Islet of Langerhans (tissue), 1 donor: ENCODE results near the gene RAB35.

ENCODE experiments used
- FAIRE-seq: peaks from one replicate; lab custom pipeline; 2011; peaks lifted over from hg19 to GRCh38; lab: Jason Lieb, UNC

The RAB35 gene

GRCh38 chr12:120086801-120087621 lies 29.5 kb downstream of the RAB35 start:
- peak; percentile 13 for FAIRE-seq

- no peak for FAIRE-seq
Measured at GRCh38 chr12:120085920-120086645, 30.5 kb downstream of the RAB35 start.

- FAIRE-seq: no peak
Measured at GRCh38 chr12:120081641-120082040, 34.9 kb downstream of the RAB35 start.

GRCh38 chr12:120079411-120080400 lies 36.8 kb downstream of the RAB35 start:
- no peak for FAIRE-seq

GRCh38 chr12:120078868-120079267 lies 37.7 kb downstream of the RAB35 start:
- no peak for FAIRE-seq

GRCh38 chr12:120077260-120077659 lies 39.3 kb downstream of the RAB35 start:
- FAIRE-seq: no peak

- no peak for FAIRE-seq
Measured at GRCh38 chr12:120076651-120077050, 39.9 kb downstream of the RAB35 start.

- no peak for FAIRE-seq
Measured at GRCh38 chr12:120075034-120075616, 41.4 kb downstream of the RAB35 start.

- no peak for FAIRE-seq
Measured at GRCh38 chr12:120072472-120073249, 43.9 kb downstream of the RAB35 start.

GRCh38 chr12:120071493-120072020 lies 45.0 kb downstream of the RAB35 start:
- FAIRE-seq: no peak

GRCh38 chr12:120069278-120069677 lies 47.3 kb downstream of the RAB35 start:
- no peak for FAIRE-seq

GRCh38 chr12:120067901-120068300 lies 48.7 kb downstream of the RAB35 start:
- FAIRE-seq: no peak

- no peak for FAIRE-seq
Measured at GRCh38 chr12:120067084-120067869, 49.3 kb downstream of the RAB35 start.

GRCh38 chr12:120066341-120066740 lies 50.2 kb downstream of the RAB35 start:
- no peak for FAIRE-seq

- no peak for FAIRE-seq
Measured at GRCh38 chr12:120065472-120065871, 51.1 kb downstream of the RAB35 start.

- FAIRE-seq: no peak
Measured at GRCh38 chr12:120064054-120064940, 52.3 kb downstream of the RAB35 start.

- FAIRE-seq: no peak
Measured at GRCh38 chr12:120062976-120063579, 53.5 kb downstream of the RAB35 start.

- FAIRE-seq: no peak
Measured at GRCh38 chr12:120061575-120062214, 54.9 kb downstream of the RAB35 start.
